ENCODE results near the gene MAP3K1.

MAP3K1 gene

GRCh38 chr5:56909294-56910209 is 94.2 kb downstream of the MAP3K1 start, which contains the start of gene SETD9:
SETD9 (plus strand) TSS chr5:56909596; CDS start chr5:56909646, 50 bp downstream.
- DNase-seq (ENCODE audit: low spot score), result peak; percentile 96

DNA sequence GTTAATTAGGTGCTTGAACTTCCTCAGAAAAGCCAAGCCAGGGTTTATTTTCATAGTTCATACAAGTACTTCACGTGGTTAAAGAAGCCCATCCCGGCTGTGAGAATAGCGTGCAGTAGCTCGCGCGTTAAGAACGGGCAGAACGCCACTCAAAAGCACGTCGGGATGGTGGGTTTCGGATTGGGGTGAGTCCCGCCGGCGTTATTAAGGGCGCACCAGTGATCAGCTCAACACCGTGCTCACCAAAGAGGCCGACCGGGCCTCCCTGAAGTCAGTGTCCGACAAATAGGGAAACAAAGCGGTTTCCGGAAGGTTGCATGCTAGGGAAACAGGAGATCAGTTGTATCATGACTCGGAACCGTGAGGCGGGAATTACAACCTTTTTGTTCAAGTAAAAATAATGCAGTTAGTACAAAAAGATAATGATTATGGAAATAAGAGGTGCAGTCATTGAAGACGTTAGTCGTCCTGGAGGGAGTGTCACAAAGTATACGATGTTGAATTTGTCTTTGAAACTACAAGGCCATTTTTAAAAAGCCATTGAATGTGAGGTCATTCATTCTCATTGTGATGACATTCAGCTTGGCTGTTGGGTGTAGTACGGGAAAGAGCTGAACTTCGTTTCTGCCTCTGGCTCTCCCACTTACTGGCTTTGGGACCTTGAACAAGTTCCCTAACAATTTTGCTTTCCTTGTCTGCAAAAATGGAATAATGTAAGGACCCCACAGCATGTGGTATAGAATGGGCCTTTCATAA is 95.0 kb downstream of the MAP3K1 start:
- peak; percentile 7 for DNase-seq (ENCODE audit: low spot score)

GRCh38 chr5:56913766-56914165 is 98.4 kb downstream of the MAP3K1 start:
- DNase-seq (ENCODE audit: low spot score), result no peak

GRCh38 chr5:56914678-56915077 is 99.3 kb downstream of the MAP3K1 start:
- DNase-seq (ENCODE audit: low spot score), result no peak

DNA sequence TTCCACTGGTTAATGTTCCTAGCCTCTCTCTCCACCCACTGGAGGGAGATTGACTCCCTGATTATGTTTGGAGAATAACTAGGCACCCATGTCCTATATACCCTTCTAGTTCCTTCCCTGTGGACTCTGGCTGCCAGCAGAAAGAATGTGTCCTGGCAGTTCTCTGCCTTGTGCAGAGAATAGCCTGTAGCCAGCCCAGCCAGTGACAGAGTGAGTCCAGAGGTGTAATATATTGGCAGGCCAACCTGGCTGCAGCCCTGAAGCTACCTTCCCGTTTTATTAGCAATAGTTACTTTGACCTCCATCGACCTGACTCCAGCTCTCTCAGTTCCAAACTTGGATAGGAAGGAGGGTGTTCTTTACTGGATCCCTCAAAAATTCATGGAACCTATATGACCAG is 102.2 kb downstream of the MAP3K1 start:
- DNase-seq (ENCODE audit: low spot score), result no peak

GRCh38 chr5:56918054-56918453 is 102.7 kb downstream of the MAP3K1 start:
- DNase-seq (ENCODE audit: low spot score), result no peak

DNA sequence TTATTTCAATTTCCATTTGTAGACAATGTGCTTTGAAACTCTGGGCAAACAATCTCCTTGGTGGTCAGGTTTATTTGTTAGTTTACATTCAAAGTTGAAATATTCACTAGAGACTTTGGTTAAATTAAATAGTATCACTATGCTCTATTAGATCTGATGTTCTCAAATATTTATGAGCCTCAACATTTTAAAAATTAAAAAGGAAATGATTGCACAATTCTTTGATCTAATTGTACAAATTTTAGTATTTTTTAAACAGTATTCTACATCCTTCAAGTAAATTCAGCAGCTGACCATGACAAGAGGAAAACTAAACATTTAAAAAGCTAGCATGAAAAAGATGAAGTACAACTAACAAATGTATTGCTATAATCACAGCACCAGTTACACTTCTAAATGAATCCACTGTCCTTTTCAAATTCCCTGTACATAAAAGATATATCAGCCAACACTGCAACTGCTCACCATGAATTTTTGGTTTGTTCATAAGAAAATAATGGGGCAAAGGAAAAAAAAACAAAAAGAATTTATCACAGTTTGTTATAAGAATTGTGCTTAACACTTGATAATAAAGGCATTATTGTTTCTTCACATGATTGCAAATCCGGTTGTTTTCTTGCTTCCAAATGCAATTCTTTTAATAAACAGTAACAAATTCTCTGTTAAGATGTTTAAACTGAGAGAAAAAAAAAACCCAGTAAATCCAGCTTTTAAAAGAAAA is 104.8 kb downstream of the MAP3K1 start:
- no peak for DNase-seq (ENCODE audit: low spot score)

GRCh38 chr5:56922922-56923321 is 107.6 kb downstream of the MAP3K1 start:
- DNase-seq (ENCODE audit: low spot score), result no peak

GRCh38 chr5:56934325-56934724 is 119.0 kb downstream of the MAP3K1 start:
- no peak for DNase-seq (ENCODE audit: low spot score)

GRCh38 chr5:56938858-56939257 is 123.5 kb downstream of the MAP3K1 start:
- no peak for DNase-seq (ENCODE audit: low spot score)

DNA sequence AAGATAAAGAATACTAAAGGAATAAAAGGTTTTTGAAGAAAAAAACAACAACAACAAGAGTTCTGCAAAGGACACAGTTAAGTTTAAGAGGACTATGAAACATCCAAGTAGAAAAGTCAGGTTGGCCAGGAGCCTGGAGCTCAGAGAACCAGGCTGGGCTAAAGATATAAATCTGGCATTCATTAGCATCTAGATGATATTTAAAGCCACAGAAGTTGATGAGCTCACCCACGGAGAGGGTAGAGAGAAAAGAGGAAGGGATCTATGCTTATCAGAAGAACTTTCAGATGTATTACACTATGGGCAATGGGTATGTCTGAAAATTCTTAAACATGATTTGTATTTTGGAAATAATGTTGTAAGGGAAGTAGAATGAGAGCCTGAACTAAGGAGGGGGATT is 126.6 kb downstream of the MAP3K1 start:
- DNase-seq (ENCODE audit: low spot score), result no peak

All from activated CD4-positive, alpha-beta T cell treated with anti-CD3 and anti-CD28 coated beads, Interleukin-2, Interleukin-4, amounts not matched to agents 100 ng/mL and 50 ng/mL, durations not matched to agents 16 hours and 8 hours (primary cell).